ENCODE measurements around the gene RBM39. TPM values are rescaled to one million over a fixed set of nuclear protein-coding genes. Genes with fewer than 3 reads are reported as not detected.

Gene RBM39
- total RNA-seq, 1 experiment from 2014 or later, result 347 TPM

- Histone ChIP-seq H4K5ac (ENCODE audit: insufficient read length, low read depth, low read length) (no peak overlapping the region), H3K23ac (ENCODE audit: insufficient read length, low read depth, low read length) (no peak overlapping the region), H3K23me2 (ENCODE audit: insufficient read length, low read depth, low read length, poor library complexity, severe bottlenecking) (peaks cover 4% of the 10 kb centered on the region), H3K79me2 (ENCODE audit: insufficient read depth, low read length) (peaks cover 25% of the 10 kb centered on the region), H2AFZ (ENCODE audit: low read length) (no peak overlapping the region), H3K4ac (ENCODE audit: low read depth, low read length) (no peak overlapping the region; the same call in 1 of the 2 replicates), H3K18ac (ENCODE audit: insufficient read length, low read depth, low read length) (peak overlapping the region; percentile 73), H4K20me1 (ENCODE audit: control insufficient read depth, insufficient read depth, insufficient read length) (no peaks in the 10 kb centered on the region), H3K79me1 (ENCODE audit: insufficient read depth, low read depth, low read length, poor library complexity, severe bottlenecking) (peaks cover 2% of the 10 kb centered on the region), H3K4me1 (ENCODE audit: insufficient read depth, low read length) (no peaks in the 10 kb centered on the region), H3K27ac (ENCODE audit: insufficient read length, low read depth, low read length) (peak overlapping the region; percentile 38), H2BK20ac (ENCODE audit: low read depth, low read length, poor library complexity, severe bottlenecking) (no peak overlapping the region), H4K91ac (ENCODE audit: insufficient read length, low read depth, low read length) (no peak overlapping the region), H4K8ac (replicated peaks; ENCODE audit: insufficient read length, low read depth, low read length) (no peak overlapping the region), H2BK120ac (ENCODE audit: low read depth, low read length, poor library complexity, severe bottlenecking) (no peak overlapping the region), H3K56ac (ENCODE audit: insufficient read length, low read depth, low read length) (no peak overlapping the region), H3K9me3 (ENCODE audit: control insufficient read depth, low read depth, low read length) (no peaks in the 10 kb centered on the region), H3K9ac (ENCODE audit: extremely low read depth, insufficient read length, low read length) (peak overlapping the region; percentile 95), H2AK5ac (ENCODE audit: insufficient read length, low read length) (no peak overlapping the region), H2BK5ac (ENCODE audit: insufficient read length, low read length) (peak overlapping the region; percentile 23), H3T11ph (ENCODE audit: low read length) (peak overlapping the region; percentile 57), H3K27me3 (ENCODE audit: insufficient read depth, low read length) (no peaks in the 10 kb centered on the region), H3K14ac (ENCODE audit: insufficient read depth, low read length) (peak overlapping the region; percentile 5; the same call in 1 of the 2 replicates), H2BK12ac (ENCODE audit: insufficient read length, low read depth, low read length) (no peak overlapping the region), H2BK15ac (ENCODE audit: low read depth, low read length) (no peak overlapping the region), H3K4me2 (ENCODE audit: insufficient read depth, insufficient read length, low read length) (peak overlapping the region; percentile 62)
- no CpG with 5 or more reads among the region's 8 CpGs for WGBS (ENCODE audit: extremely low coverage, insufficient read length, low lambda C conversion rate)
- peaks cover 25 to 30% of the 10 kb centered on the region in 2 experiments for H3K4me1 Mint-ChIP-seq
- no peaks in the 10 kb centered on the region; the same call in 1 of the 2 replicates for H3K27me3 Mint-ChIP-seq (ENCODE audit: low read depth)
- peaks cover 30 to 40% (median 35%) of the 10 kb centered on the region in 3 experiments for H3K36me3 Mint-ChIP-seq (ENCODE audit: insufficient read depth in 1 of 3, low read depth in 3 of 3)
- no peak for TF ChIP-seq CTCF (conservative IDR thresholded peaks at IDR 0.05)
- H3K9me3 Mint-ChIP-seq, result peaks cover 3 to 6% of the 10 kb centered on the region in 2 experiments; a peak in 4 of 5 replicates
- peak overlapping the region; percentile 99 to 100 (median 100) for H3K27ac Mint-ChIP-seq
- peak overlapping the region; percentile 99 for H3K4me3 Mint-ChIP-seq
- no peak for DNase-seq
Measured at GRCh38 chr20:35742741-35743523, 872 bp upstream of the RBM39 start.

All from H9 (cell line).